T-helper 22 cell (primary cell): ENCODE measurements around the gene HSF4.

Source experiments
- DNase-seq: peaks from one replicate; pipeline ENCODE4 v3.0.0-alpha.2; 2020; ENCODE audit warnings: low read depth

The HSF4 gene

GRCh38 chr16:67150047-67150832 is 14.3 kb upstream of the HSF4 start:
- no peak for DNase-seq

- no peak for DNase-seq
Observed at GRCh38 chr16:67150833-67151396, 13.6 kb upstream of the HSF4 start, which contains the start of gene B3GNT9. B3GNT9 (minus strand) TSS chr16:67150998; CDS start chr16:67150485, 513 bp downstream.

GRCh38 chr16:67151431-67152097 is 13.0 kb upstream of the HSF4 start:
- DNase-seq = no peak

GRCh38 chr16:67154578-67155294 is 9.8 kb upstream of the HSF4 start:
- DNase-seq = no peak

GRCh38 chr16:67155295-67156142 is 9.0 kb upstream of the HSF4 start:
- peak; percentile 52 for DNase-seq

- DNase-seq = no peak
Observed at GRCh38 chr16:67156143-67156844, 8.3 kb upstream of the HSF4 start.

GRCh38 chr16:67157106-67157748 is 7.3 kb upstream of the HSF4 start:
- DNase-seq = no peak

- no peak for DNase-seq
Observed at GRCh38 chr16:67157892-67158635, 6.5 kb upstream of the HSF4 start.

GRCh38 chr16:67158637-67159600 is 5.6 kb upstream of the HSF4 start:
- DNase-seq = peak; percentile 75

- DNase-seq = no peak
Observed at GRCh38 chr16:67161595-67162058, 2.9 kb upstream of the HSF4 start.

- DNase-seq = no peak
Observed at GRCh38 chr16:67162506-67163163, 1.9 kb upstream of the HSF4 start.

GRCh38 chr16:67163164-67163998 is 1.2 kb upstream of the HSF4 start:
- DNase-seq = no peak

- DNase-seq = no peak
Observed at GRCh38 chr16:67163999-67164558, 466 bp upstream of the HSF4 start.

- no peak for DNase-seq
Observed at GRCh38 chr16:67165121-67166078, 855 bp downstream of the HSF4 start.

- DNase-seq = no peak
Observed at GRCh38 chr16:67166110-67166547, 1.6 kb downstream of the HSF4 start.
